Stimulated activated CD8-positive, alpha-beta memory T cell treated with anti-CD3 and anti-CD28 coated beads, Interleukin-12 subunit alpha, Interleukin-12 subunit beta, amount 100 ng/mL, for 4 hours (primary cell): Measurements from ENCODE around the gene AGAP1.

Source experiments
- DNase-seq: peaks from one replicate; pipeline ENCODE4 v3.0.0-alpha.2; 2020; ENCODE audit warnings: low read depth

Gene AGAP1

DNA sequence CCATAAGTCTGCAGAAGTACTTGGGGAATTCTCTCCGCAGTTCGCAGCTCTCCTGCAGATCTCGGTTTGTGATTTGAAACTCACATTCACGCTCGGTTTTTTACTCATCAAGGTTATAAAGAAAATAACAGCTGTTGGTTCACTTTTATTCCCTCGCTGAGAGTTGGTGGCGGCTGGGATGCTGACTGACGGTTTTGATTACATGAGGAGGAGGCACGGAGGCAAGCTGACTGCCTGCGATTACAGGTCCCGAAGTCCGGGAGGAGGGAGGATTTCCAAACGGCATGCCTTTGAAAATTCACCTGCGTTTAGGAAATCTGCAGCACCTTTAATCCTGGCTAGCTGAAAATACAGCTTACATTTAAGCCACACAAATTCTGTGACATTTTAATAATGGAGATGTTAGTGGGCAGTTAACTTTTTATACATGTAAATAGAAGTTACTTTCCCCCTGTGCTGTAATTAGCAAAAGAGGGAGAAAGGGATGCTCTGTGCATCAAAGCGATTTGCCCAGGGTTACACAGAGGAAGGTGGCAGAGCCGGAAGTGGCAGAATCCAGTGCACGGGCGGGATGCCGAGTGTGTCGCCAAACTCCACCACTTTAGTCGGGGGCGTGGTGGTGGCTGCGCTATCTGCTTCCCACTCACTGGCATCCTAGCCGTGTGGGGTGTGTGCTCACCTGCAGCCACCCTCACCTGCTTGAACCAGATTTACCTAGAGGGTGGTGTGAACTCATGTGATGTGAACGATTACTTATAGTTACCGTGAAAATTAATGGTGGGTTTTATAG is 14.7 kb downstream of the AGAP1 start:
- no peak for DNase-seq

- DNase-seq: no peak
These were observed 16.5 kb downstream of the AGAP1 start for GRCh38 chr2:235510318-235510717.

GRCh38 chr2:235511187-235511661 is 17.4 kb downstream of the AGAP1 start:
- no peak for DNase-seq

- DNase-seq: no peak
These were observed 18.2 kb downstream of the AGAP1 start for GRCh38 chr2:235511751-235512698.

DNA sequence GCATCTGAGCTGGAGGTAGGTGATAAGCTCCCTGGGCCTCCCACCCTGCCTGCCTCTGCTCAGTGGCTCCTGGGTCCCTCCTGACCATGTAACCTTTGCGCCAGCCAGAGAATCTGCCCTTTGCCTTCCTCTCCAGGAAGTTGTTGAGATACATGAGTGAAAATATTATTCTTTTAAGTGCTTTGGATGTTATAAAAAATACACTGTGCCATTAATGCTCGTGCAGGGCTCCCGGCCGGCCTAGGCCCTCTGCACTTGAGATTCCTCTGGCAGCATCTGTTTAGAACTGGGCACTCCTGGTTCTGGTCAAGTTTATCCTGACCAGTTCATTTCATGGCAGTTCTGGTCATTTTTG is 18.8 kb downstream of the AGAP1 start:
- DNase-seq: no peak

- DNase-seq: no peak
These were observed 20.3 kb downstream of the AGAP1 start for GRCh38 chr2:235513984-235514626.

DNA sequence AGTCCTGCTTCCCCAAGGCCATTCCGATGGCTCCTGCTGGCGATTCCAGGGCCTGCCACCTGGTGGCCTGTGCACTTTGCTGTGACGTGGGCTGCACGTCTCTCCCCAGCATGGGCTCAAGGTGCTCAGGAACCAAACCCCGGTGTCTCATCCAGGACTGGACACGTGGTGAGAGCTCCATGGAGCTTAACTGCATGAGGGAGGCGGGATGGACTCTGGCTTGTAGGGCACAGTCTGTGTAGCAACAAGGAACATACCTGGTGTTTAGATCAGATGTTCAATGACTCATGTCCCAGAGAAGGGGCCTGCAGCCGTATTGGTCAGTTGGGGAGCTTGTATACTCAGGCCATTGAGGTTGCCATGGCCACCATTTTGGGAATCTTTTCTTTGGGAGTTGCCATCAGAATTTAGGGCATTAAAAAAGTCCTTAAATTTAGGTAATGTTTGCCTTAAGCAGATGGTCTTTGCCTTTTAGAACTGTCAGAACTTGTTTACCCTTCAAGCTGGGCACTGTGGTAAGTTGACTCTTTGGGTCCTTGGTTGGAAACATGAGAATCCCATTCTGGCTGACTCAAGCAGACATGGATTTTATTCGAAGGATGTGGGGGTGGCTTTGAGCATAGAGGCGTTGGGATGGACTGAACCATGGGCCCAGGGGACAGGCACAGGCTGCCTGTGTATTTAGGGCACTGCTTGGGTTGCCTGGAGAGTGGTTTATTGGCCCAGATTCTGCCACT is 21.0 kb downstream of the AGAP1 start:
- DNase-seq: no peak

GRCh38 chr2:235515364-235515742 is 21.5 kb downstream of the AGAP1 start:
- no peak for DNase-seq

GRCh38 chr2:235515821-235516220 is 22.0 kb downstream of the AGAP1 start:
- DNase-seq: no peak

DNA sequence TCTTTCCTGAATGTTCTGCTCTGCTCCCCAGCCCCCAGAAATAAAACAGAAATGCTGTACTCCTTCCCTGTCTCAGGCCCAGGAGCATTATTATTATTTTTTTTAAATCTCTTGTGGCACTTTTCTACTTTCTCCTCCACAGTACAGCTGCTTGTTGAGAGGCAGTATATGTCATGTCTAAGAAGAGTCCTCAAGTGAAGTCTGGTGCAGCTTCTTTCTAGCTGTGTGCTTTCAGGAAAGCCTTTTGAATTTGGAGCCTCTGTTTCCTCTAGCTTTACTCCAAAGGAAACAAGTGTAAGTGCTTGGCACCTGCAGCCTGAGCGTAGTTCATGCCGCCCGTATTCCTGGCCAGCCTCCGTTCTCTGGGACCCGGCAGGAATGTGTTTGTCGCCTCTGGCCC is 22.4 kb downstream of the AGAP1 start:
- DNase-seq: no peak

DNA sequence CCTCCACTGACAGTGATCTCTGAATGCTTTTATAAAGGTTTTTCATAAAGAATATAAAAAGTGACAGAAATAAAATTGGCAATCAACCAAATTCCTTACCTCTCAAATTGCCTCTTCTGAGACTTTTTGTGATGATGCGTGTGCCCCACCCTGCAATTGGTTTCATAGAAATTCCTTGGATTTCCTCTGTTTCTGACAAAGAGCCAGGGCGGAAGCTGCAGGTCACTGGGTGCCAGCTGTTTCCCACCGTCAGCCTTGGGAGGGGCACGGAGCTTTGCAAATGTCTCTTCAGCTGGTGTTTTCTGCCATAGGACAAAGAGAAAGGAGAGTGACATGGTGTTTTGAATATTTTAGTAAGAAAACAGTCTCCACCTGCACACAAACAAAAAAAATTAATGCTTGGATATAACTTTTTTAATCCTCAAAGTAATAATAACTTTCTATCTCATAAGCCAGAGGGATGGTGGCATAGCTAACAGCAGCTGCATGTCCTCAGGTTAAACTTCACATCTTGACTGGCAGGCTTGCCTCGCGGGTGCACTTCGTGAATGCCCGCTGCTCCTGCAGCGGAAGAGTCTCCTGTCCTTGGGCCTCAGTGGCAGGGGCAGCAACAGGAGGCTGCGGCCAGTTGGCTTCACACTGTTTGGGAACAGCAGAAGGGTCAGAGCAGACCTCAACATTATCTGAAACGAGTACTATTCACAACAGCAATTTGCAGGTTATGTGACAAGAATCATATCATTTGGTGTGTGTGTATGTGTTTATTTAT is 24.7 kb downstream of the AGAP1 start:
- DNase-seq: no peak

DNA sequence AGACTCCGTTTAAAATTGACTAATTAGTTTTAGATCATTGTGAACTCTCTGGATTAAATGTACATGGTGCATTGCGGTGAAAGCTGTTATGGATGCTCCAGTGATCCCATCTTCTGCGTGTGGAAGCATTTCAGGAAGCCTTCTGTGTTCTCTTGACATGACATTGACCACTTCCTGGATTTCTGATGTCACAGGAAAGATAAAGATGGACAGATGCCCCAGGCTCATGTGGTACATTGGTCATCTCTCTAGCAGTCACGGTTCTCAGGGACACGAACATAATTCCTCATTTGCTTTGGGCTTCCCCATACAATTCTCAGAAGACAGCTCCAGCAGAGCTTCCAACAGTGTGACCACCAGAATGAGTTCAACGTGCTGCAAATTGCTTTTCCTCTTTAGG is 26.9 kb downstream of the AGAP1 start:
- no peak for DNase-seq

DNA sequence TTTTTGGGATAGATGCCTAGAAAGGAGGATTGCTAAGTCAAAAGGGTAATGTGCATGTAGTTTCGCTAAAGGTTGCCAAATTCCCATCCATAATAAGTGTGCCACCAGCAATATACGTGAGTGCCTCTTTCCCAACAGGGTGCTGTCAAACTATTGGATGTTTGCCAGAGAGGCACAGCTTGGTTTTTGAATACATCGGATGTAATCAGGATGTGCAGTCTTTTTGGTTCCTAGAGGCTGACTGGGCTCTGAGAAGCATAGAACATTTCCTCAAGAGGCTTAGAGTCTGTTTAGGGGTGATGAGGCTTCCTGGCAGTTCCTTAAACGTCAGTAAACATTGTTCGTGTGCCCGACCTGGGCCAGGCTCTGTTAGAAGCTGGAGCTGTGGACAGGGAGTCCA is 28.0 kb downstream of the AGAP1 start:
- no peak for DNase-seq

- DNase-seq: no peak
These were observed 29.2 kb downstream of the AGAP1 start for GRCh38 chr2:235523021-235523420.

DNA sequence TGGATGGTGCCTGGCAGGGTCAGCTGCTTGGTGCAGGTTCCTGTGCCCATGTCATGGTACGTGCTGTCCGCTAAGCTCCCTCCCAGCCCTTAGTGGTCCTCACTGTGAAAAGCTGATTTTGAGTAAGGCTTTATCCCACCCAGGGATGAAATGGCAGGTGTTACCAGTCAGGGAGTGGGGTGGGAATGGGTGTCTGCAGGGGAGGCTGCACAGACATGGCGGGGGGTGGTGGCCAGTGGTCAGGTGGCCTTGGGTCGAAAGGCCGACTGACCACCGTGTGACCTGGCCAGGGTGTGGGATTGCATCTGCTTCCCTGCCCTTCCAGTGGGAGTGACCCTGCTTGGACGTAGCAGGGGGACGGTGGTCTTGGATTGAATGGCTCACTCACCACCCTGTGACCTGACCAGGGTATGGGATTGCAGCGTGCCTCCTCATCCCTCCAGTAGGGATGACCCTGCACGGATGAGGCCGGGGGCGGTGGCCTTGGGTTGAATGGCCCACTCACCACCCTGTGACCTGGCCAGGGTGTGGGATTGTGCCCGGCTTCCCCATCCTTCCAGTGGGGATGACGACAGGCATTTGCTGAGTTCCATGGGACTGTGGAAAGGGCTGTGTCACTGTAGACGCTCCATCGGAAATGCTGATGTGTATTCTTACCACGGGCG is 29.8 kb downstream of the AGAP1 start:
- no peak for DNase-seq

DNA sequence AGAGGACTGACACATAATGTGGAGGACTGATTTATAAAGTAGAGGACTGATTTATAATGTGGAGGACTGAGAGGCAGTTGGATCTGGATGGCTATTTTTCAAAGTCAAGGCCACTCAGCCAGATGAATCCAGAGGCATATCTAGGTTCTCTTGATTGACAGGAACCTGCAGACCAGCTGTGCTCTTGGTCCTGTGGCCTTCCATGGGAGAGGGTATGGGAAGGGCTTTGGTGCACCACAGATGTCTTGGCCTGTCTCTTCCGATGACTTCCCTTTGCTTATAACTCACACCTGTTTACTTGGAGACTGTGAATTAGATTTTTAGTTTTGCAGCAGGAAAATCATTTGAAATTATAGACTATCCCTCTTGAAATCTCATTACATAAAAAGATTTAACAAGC is 32.3 kb downstream of the AGAP1 start:
- DNase-seq: no peak

DNA sequence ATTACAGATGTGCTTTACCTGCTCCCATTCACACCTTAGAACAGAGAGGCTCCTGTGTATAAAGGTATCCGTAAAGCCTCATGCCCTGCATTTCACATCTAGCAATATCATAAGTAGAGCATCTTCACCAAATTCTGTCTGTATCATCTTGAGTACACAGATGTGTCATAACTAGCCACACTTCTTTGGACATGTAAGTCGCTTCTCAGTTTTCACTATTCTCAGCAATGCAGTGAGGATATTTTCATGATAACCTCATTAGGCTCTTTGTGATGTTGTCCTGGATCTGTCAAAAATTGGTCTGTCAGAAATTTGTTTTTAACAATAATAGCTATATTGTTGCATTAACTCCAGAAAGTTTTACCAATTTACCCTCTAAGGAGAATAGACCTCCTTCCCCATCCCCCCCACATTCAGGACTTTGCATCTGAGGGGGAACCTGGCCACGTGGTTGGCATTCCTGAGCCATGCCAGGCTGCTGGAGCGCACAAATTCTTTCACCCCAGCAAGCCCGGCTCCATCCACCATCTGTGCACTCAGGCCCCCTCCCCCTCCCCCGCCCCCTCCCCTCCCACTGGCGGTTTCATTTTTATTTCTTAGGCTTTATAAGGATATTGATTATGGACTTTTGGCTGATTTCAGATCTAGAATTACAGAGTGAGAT is 34.1 kb downstream of the AGAP1 start:
- no peak for DNase-seq

DNA sequence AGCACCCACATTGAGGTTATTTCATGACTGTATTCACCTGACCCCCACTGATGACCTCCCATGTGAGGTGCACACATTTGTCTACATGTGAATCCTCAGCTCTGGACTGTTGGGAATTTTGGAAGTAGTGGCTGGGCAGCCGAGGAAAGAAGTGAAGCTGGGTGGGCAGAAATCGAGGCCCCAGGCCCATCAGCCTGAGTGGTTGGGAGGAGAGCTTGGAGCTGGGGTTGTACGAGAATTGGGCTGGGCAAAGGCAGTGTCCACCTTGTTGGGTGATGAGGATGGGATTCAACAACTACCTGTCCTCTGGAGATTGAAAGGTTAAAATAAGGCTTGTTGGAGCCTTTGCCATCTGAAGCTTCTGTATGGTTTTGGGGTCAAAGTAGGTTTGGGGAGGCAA is 35.8 kb downstream of the AGAP1 start:
- DNase-seq: no peak

- no peak for DNase-seq
These were observed 36.9 kb downstream of the AGAP1 start for GRCh38 chr2:235530735-235531134.

DNA sequence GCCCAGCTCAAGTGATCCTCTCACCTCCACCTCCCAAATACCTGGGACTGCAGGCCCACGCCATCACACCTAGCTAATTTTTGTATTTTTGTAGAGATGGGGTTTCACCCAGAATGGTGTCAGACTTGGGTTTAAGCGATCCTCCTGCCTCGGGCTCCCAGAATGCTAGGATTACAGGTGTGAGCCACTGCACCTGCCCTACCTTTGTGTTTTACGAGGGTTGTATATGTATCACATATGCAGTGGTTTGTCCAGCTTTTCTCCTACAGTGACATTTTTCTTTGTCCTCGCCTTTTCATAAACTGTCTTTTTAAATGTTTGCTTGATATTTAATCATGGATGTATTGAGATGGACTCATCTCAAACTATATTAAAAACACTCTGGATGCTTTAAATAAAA is 38.5 kb downstream of the AGAP1 start:
- no peak for DNase-seq
